GM18520 (cell line): ENCODE results near the gene ACADSB.

Experiments used
- ATAC-seq: cut with Tn5 transposase; IDR thresholded peaks from one replicate; pipeline ENCODE4 v1.9.1; 2021; ENCODE audit not compliant: unreplicated experiment

Gene ACADSB

DNA sequence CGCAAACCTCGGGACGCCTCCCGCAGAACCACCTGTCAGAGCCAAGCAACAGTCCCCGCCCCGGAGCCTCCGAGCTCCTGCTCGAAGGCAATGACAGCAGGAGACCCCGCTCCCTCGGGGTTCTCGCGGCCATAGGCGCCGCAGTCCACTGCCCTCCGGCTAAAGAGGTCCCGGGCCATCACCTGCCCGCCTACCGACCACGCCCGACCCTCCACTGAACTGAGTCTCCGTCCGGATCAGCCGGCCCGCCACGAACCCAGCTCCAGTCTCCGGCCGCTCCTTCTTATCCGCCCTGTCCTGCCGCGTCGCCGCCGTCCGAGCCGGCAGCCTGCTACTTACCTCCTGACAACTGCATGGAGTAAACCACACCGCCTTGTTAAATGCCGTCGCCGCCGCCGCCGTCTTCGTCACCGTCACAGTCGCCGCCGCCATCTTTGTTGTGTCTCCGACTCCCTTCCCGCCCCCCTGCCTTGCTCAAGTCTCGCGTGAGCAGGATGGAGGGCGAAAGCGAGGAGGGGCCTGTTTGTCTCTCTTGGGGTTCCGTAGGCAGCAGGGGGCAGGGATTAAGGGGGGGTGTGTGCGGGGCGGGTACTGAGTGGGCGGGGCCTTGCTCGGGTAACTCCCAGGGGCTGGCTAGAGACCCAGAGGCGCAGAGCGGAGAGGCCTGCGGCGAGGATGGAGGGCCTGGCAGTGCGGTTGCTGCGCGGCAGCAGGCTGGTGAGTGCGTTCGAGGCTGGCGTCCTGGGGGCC, at the start of gene ACADSB, which contains the start of gene IKZF5:
ACADSB (plus strand) TSS at position 652 of the 750 bp plus-strand sequence; CDS start at position 676, 24 bp downstream.
IKZF5 (minus strand) TSS at position 441 of the 750 bp plus-strand sequence. CDS start 10,170 bp downstream, outside the sequence.
- peak; percentile 75 for ATAC-seq

- ATAC-seq = no peak
Measured at GRCh38 chr10:122962405-122962804, 46.4 kb upstream of the ACADSB start.

DNA sequence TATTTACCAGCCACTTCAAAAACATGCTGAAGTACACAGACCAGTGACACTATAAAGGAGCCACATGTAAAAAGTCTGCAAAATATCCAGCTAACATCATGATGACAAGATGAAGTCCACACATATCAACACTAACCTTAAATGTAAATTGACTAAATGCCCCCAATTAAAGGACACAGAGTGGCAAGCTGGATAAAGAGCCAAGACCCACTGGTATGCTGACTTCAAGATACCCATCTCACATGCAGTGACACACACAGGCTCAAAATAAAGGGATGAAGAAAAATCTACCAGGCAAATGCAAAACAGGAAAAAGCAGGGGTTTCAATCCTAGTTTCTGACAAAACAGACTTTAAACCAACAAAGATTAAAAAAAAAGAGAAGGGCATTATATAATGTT, 41.9 kb upstream of the ACADSB start:
- ATAC-seq = no peak

DNA sequence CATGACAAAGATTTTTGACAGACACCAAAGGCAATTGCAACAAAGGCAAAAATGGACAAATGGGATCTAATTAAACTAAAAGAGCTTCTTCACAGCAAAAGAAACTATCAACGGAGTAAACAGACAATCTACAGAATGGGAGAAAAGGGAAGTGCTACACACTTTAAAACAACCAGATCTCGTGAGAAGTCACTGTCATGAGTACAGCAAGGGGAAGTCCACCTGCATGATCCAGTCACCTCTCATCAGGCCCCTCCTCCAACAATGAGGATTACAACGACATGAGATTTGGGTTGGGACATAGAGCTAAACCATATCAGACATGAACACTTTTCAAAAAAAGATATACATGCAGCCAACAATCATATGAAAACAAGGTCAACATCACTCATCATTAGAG, 40.1 kb upstream of the ACADSB start:
- no peak for ATAC-seq

- ATAC-seq = no peak
Measured at GRCh38 chr10:122974023-122974422, 34.8 kb upstream of the ACADSB start.

GRCh38 chr10:122974543-122975064, 34.2 kb upstream of the ACADSB start:
- no peak for ATAC-seq

- ATAC-seq = peak; percentile 90
Measured at GRCh38 chr10:122980209-122981065, 28.4 kb upstream of the ACADSB start, which contains the start of gene PSTK. TSS of gene PSTK (plus strand) at chr10:122980401. CDS start at chr10:122980480, 79 bp downstream.

GRCh38 chr10:122981066-122981464, 27.7 kb upstream of the ACADSB start:
- ATAC-seq = no peak

DNA sequence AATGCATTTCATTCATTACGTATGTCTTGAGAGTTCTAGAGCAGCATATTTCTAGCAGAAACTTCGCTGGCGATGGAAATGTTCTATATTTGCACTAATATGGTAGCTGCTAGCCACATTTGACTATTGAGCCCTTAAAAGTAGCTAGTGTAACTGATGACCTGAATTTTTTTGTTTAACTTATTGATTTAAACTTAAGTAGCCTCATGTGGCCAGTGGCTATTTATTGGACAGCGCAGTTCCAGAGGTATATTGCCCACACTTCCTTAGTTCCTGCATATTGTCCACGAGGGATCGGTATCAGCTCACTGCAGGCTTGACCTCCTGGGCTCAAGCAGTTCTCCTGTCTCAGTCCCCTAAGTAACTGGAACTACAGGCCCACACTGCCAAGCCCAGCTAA, 24.9 kb upstream of the ACADSB start:
- ATAC-seq = no peak

- ATAC-seq = no peak
Measured at GRCh38 chr10:122984708-122985107, 24.1 kb upstream of the ACADSB start.

DNA sequence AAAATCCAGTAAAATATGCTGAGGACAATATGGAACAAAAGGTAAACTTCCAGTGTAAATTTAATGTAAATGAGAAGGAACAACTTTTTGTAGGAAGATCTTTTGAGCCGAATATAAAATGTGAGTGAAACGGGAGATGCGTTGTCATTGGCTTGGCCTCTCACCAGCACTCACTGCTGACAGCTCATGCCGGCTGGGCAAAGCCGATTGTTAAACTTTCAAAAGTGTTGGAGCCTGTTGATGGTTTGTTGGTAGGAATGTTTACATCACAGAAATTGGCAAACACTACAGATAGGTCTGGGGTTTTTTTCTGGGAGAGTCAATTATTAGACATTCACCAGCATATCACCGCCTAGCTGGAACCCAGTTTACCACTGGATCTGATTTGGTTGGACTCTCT, 22.5 kb upstream of the ACADSB start:
- ATAC-seq = no peak

GRCh38 chr10:122988501-122988900, 20.3 kb upstream of the ACADSB start:
- no peak for ATAC-seq

- no peak for ATAC-seq
Measured at GRCh38 chr10:122990278-122990677, 18.5 kb upstream of the ACADSB start.

DNA sequence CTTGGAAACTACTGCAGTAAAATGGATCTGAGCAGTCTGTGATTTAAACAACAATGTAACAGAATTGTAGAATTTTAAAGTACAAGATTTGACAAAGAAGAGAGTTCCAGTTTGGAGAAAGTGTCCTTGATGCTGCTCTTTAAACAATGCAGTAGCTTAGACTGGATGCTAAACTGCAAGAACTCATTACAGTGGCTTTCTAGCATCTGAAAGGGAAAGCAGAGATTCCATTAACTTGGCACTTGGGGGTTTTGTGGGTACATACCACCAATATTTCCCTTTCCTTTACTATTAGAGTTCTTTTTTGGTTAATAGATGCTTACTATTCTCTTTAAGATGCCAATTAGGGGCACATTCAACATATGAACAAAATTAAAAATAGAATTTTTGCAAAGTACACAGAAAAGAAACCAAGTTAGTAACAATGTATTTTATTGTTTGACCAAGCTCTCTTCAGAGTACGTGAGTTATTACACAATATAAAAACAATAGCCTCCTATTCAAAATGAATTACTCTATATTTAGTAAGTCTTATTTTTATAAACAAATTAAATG, 16.7 kb upstream of the ACADSB start:
- ATAC-seq = no peak

GRCh38 chr10:122993797-122994336, 14.9 kb upstream of the ACADSB start:
- no peak for ATAC-seq

DNA sequence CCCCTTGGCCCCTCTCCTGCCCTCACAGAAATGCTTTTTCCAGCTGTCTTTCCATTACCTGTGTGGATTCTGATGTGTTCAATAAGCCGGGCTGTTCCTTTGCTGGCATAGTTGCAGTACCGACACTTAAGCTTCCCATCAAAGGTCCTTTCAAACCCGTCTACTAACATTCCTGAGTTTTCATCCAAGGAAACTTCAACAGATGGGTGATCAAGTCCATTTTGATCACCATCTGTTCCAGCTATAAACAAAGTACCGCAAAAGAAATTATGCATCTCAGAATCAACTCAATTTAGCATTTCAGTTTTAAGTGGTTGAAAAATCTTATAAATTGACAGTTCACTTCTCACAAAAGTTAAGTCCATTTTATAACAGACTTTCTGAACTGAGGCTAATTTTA, 12.9 kb upstream of the ACADSB start:
- ATAC-seq = no peak

GRCh38 chr10:122997864-122998263, 10.9 kb upstream of the ACADSB start:
- ATAC-seq = no peak

DNA sequence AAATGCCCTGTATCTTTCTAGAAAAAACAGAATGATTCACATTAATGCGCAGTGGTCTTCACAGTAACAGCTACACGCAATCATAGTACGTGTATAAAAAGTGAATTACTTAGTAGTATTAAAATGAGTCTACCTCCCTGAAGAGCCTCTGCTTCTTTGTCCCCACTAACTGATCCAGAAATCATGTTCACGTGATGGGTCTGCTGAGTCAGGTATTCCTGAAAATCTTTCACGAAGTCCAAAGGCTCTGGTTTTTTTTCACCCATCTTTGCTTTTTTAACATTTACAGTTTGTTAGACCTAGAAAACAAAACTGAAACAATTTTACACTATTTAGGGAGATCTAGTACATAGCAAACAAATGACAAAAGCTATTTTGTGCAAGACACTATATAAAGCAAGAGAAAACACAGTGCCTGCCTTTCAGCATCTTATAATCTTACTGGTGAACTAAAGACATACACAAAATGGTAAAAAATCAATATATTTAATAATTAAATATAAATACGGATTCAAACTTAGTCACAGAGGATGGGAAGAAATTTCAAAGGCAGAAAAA, 10.4 kb upstream of the ACADSB start:
- no peak for ATAC-seq

DNA sequence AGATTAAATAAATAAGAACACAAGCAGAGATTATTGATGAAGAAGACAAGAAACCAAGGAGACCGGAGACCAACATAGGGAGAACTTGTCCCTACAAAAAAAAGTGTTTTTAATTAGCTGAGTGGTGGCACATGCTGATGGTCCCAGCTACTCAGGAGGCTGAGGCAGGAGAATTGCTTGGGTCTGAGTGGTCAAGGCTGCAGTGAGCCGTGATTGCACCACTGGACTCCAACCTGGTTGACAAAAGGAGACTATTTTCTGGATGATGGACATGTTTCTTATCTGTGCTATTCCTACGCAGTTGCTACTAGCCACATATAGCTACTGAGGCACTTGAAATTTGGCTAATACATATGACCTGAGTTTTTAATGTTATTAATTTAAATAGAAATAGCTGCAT, 9.9 kb upstream of the ACADSB start:
- ATAC-seq = no peak

DNA sequence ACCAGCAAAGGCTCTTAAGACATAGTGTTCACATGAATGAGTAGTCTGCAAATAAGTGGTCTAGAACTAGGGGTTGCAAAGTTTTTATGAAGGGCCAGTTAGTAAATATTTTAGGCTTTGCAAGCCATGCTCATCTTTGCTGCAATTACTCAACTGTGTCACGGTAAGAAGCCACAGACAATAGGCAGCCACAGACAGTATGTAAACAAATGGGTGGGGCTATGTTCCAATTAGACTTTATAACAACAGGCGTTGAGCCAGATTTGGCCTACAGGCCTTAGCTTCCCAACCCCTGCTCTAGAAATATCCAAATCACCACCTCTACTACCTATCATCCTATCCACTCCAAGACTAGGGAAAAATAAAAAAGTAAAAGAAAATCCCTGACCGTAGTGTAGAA, 9.5 kb upstream of the ACADSB start:
- no peak for ATAC-seq

DNA sequence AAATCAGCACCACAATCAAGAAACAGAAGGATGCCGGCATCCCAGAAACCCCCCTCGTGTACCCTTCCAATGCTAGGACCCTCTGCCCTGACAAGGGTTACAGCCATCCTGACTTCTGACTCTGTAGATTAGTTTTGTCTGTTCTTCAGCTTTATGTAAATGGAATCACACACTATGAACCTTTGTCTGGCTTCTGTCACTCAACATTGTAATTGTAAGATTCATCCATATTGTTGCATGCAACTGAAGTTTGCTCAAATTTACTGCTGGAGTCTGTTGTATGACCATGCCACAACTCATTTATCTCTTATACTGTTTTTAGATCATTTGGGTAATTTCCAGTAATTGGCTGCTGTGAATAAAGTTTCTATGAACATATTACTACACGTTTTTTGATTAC, 8.7 kb upstream of the ACADSB start:
- ATAC-seq = no peak
